ENCODE results near the gene GLIS1.
"Not testable (repeated sequence)": the region's sequence is repeated elsewhere in the genome, so short reads cannot be mapped to it uniquely, and the experiment has no call there.

Gene GLIS1

GRCh38 chr1:53562981-53563379 is 176.0 kb downstream of the GLIS1 start:
- DNase-seq (ENCODE audit: low read depth in 2 of 2): no peak

GRCh38 chr1:53562291-53562980 is 176.5 kb downstream of the GLIS1 start:
- DNase-seq (ENCODE audit: low read depth in 2 of 2): peak in 1 of 2 donors; percentile 7

- no peak for DNase-seq (ENCODE audit: low read depth in 2 of 2)
Observed at GRCh38 chr1:53561503-53562105, 177.4 kb downstream of the GLIS1 start.

- no peak for DNase-seq (ENCODE audit: low read depth in 2 of 2)
Observed at GRCh38 chr1:53560581-53561502, 178.1 kb downstream of the GLIS1 start.

- DNase-seq (ENCODE audit: low read depth in 2 of 2): no peak
Observed at GRCh38 chr1:53559854-53560580, 178.9 kb downstream of the GLIS1 start.

- no peak for DNase-seq (ENCODE audit: low read depth in 2 of 2)
Observed at GRCh38 chr1:53559391-53559815, 179.6 kb downstream of the GLIS1 start.

- DNase-seq (ENCODE audit: low read depth in 2 of 2): no peak
Observed at GRCh38 chr1:53558739-53559315, 180.1 kb downstream of the GLIS1 start.

GRCh38 chr1:53557830-53558738 is 180.9 kb downstream of the GLIS1 start:
- no peak for DNase-seq (ENCODE audit: low read depth in 2 of 2)

- no peak for DNase-seq (ENCODE audit: low read depth in 2 of 2)
Observed at GRCh38 chr1:53557369-53557768, 181.6 kb downstream of the GLIS1 start.

GRCh38 chr1:53556657-53557227 is 182.2 kb downstream of the GLIS1 start:
- DNase-seq (ENCODE audit: low read depth in 2 of 2): no peak

GRCh38 chr1:53555620-53556326 is 183.2 kb downstream of the GLIS1 start:
- DNase-seq (ENCODE audit: low read depth in 2 of 2): not testable (repeated sequence)

- no peak for DNase-seq (ENCODE audit: low read depth in 2 of 2)
Observed at GRCh38 chr1:53554592-53555305, 184.2 kb downstream of the GLIS1 start.

- DNase-seq (ENCODE audit: low read depth in 2 of 2): no peak
Observed at GRCh38 chr1:53553734-53554509, 185.0 kb downstream of the GLIS1 start.

- DNase-seq (ENCODE audit: low read depth in 2 of 2): no peak
Observed at GRCh38 chr1:53552981-53553733, 185.8 kb downstream of the GLIS1 start.

- DNase-seq (ENCODE audit: low read depth in 2 of 2): no peak
Observed at GRCh38 chr1:53552146-53552861, 186.7 kb downstream of the GLIS1 start.

- DNase-seq (ENCODE audit: low read depth in 2 of 2): no peak
Observed at GRCh38 chr1:53551428-53551995, 187.5 kb downstream of the GLIS1 start.

All from activated CD4-positive, alpha-beta T cell treated with anti-CD3 and anti-CD28 coated beads for 24 hours (primary cell).